ENCODE results near the gene ZNF512. TPM values are rescaled to one million over a fixed set of nuclear protein-coding genes. Genes with fewer than 3 reads are reported as not detected.

ZNF512 gene
- total RNA-seq, 1 experiment from 2014 or later, result 34.2 TPM

GRCh38 chr2:27653397-27653796, 70.6 kb downstream of the ZNF512 start:
- H3K27ac Mint-ChIP-seq, result no peak overlapping the region
- no peaks in the 10 kb centered on the region for H3K27me3 Mint-ChIP-seq (ENCODE audit: low read depth)
- no peaks in the 10 kb centered on the region; the same call in 1 of the 2 replicates for H3K4me1 Mint-ChIP-seq
- ChIA-PET POLR2A (no interaction called here), CTCF (interaction anchor here (0.8 kb wide), 1 partner anchor 30 kb away, joined by 3 read pairs; no protein-coding TSS in a partner anchor)
- H3K9me3 Mint-ChIP-seq, result no peaks in the 10 kb centered on the region
- TF ChIP-seq MXD4 (CRISPR knock-in tag; IDR thresholded peaks at IDR 0.05; ENCODE audit: borderline replicate concordance) (no peak), CTCF (IDR thresholded peaks at IDR 0.05) (no peak), MYBL2 (CRISPR knock-in tag; IDR thresholded peaks at IDR 0.05) (no peak), ZNF121 (CRISPR knock-in tag; IDR thresholded peaks at IDR 0.05) (no peak), CDX4 (CRISPR knock-in tag; IDR thresholded peaks at IDR 0.05; ENCODE audit: borderline replicate concordance) (no peak), ATF2 (CRISPR knock-in tag; IDR thresholded peaks at IDR 0.05; ENCODE audit: borderline replicate concordance, low read depth) (no peak), ZNF317 (CRISPR knock-in tag; IDR thresholded peaks at IDR 0.05; ENCODE audit: borderline replicate concordance, low read depth) (no peak), ZNF671 (CRISPR knock-in tag; IDR thresholded peaks at IDR 0.05) (no peak), ZNF138 (CRISPR knock-in tag; conservative IDR thresholded peaks at IDR 0.05) (no peak)
- peaks cover 60% of the 10 kb centered on the region for H3K36me3 Mint-ChIP-seq
- no peak overlapping the region for H3K4me3 Mint-ChIP-seq
- ATAC-seq (no peak), DNase-seq (ENCODE audit: low spot score) (no peak)

GRCh38 chr2:27655155-27655951, 72.5 kb downstream of the ZNF512 start:
- no peaks in the 10 kb centered on the region for H3K27me3 Mint-ChIP-seq (ENCODE audit: low read depth)
- H3K27ac Mint-ChIP-seq, result 0 out of 2 replicates have a peak overlapping the region, but pooled peaks have one; percentile 24
- no peak for DNase-seq (ENCODE audit: low spot score)
- ChIA-PET POLR2A (no interaction called here), CTCF (interaction anchor here (1.4 to 2.1 kb wide), 2 partner anchors 28 to 352 kb away, joined by 3 to 8 read pairs; no protein-coding TSS in a partner anchor)
- H3K9me3 Mint-ChIP-seq, result no peaks in the 10 kb centered on the region
- TF ChIP-seq GABPB1 (CRISPR knock-in tag; IDR thresholded peaks at IDR 0.05) (no peak), FOXP4 (CRISPR knock-in tag; IDR thresholded peaks at IDR 0.05) (no peak), IRF2 (CRISPR knock-in tag; IDR thresholded peaks at IDR 0.05; ENCODE audit: borderline replicate concordance, low read depth) (no peak), PRRX2 (CRISPR knock-in tag; IDR thresholded peaks at IDR 0.05) (no peak)
- peak; percentile 39 for ATAC-seq
- H3K4me1 Mint-ChIP-seq, result no peaks in the 10 kb centered on the region; the same call in 1 of the 2 replicates
- no peak overlapping the region for H3K4me3 Mint-ChIP-seq
- H3K36me3 Mint-ChIP-seq, result peaks cover 60% of the 10 kb centered on the region

GRCh38 chr2:27661371-27661770, 78.5 kb downstream of the ZNF512 start:
- H3K27me3 Mint-ChIP-seq (ENCODE audit: low read depth), result no peaks in the 10 kb centered on the region
- no peak for ATAC-seq
- peak overlapping the region; percentile 99 for H3K4me3 Mint-ChIP-seq
- H3K9me3 Mint-ChIP-seq, result no peaks in the 10 kb centered on the region
- CTCF ChIA-PET, result no interaction called here
- DNase-seq (ENCODE audit: low spot score), result no peak
- POLR2A ChIA-PET, result no interaction called here
- no peak overlapping the region for H3K27ac Mint-ChIP-seq
- H3K4me1 Mint-ChIP-seq, result peaks cover 17% of the 10 kb centered on the region
- TF ChIP-seq PRRX2 (CRISPR knock-in tag; IDR thresholded peaks at IDR 0.05) (no peak), FOXJ3 (CRISPR knock-in tag; IDR thresholded peaks at IDR 0.05; ENCODE audit: borderline replicate concordance) (no peak), ZMAT4 (CRISPR knock-in tag; IDR thresholded peaks at IDR 0.05) (no peak), USF2 (CRISPR knock-in tag; IDR thresholded peaks at IDR 0.05) (no peak), TEAD4 (CRISPR knock-in tag; IDR thresholded peaks at IDR 0.05) (no peak), TP53 (CRISPR knock-in tag; IDR thresholded peaks at IDR 0.05) (no peak), ZNF232 (CRISPR knock-in tag; IDR thresholded peaks at IDR 0.05) (no peak), ATF6 (CRISPR knock-in tag; IDR thresholded peaks at IDR 0.05) (no peak), SMAD4 (CRISPR knock-in tag; IDR thresholded peaks at IDR 0.05) (no peak), RORB (CRISPR knock-in tag; IDR thresholded peaks at IDR 0.05) (no peak)
- peaks cover 34% of the 10 kb centered on the region for H3K36me3 Mint-ChIP-seq

All from WTC11 (cell line).